OCI-LY7 (cell line): ENCODE results near the gene ZNF205. TPM values are rescaled to one million over a fixed set of nuclear protein-coding genes. Genes with fewer than 3 reads are reported as not detected.

Experiments used
- BruUV-seq: library from RNA; stranded (reverse); fragments of 400-500 nt; replicated peaks from 2 replicates; lab custom pipeline; 2021; lab: Mats Ljungman, UMichigan
- CTCF ChIA-PET: fragments of 300-600 bp; sonication (Branson Sonifier 250); formaldehyde crosslinking; loops from one replicate; lab custom pipeline; 2022; ENCODE audit warnings: antibody characterized with exemption; ENCODE audit not compliant: unreplicated experiment; lab: Charles Lee
- POLR2A ChIA-PET: fragments of 300-600 bp; sonication (Branson Sonifier 250); formaldehyde crosslinking; loops from one replicate; lab custom pipeline; 2022; ENCODE audit warnings: antibody characterized with exemption; lab: Charles Lee
- DNase-seq: peaks from one replicate; pipeline ENCODE4 v3.0.0-alpha.2; 2015; ENCODE audit warnings: low spot score
- H2AFZ ChIP-seq: fragments of 200-600 bp; sonication (generic), shearing (Covaris generic); 2 replicates; pipeline ENCODE4 v1.6.1; 2014; ENCODE audit warnings: mild to moderate bottlenecking, antibody characterized with exemption, low read length, moderate library complexity
- H3K27ac ChIP-seq: fragments of 200-600 bp; sonication (generic); 2 replicates; pipeline ENCODE4 v1.5.1; 2014; ENCODE audit warnings: mixed run types, low read depth, mild to moderate bottlenecking, moderate library complexity, low read length, inconsistent platforms; ENCODE audit not compliant: poor library complexity, severe bottlenecking
- H3K36me3 ChIP-seq: fragments of 200-600 bp; sonication (generic); 2 replicates; pipeline ENCODE4 v1.6.1; 2014; ENCODE audit warnings: mild to moderate bottlenecking, antibody characterized with exemption, low read length, moderate library complexity, mixed read lengths; ENCODE audit not compliant: insufficient read depth
- H3K4me1 ChIP-seq: fragments of 200-600 bp; sonication (generic); 2 replicates; pipeline ENCODE4 v1.5.1; 2014; ENCODE audit warnings: mild to moderate bottlenecking, low read length; ENCODE audit not compliant: insufficient read depth, poor library complexity, severe bottlenecking
- H3K4me2 ChIP-seq: fragments of 200-600 bp; sonication (generic); 2 replicates; pipeline ENCODE4 v1.6.1; 2014; ENCODE audit warnings: mild to moderate bottlenecking, low read length
- H3K4me3 ChIP-seq: fragments of 200-600 bp; sonication (generic); 2 replicates; pipeline ENCODE4 v1.5.1; 2014; ENCODE audit warnings: mild to moderate bottlenecking, low read depth, low read length; ENCODE audit not compliant: poor library complexity, severe bottlenecking
- H3K79me2 ChIP-seq: fragments of 200-600 bp; sonication (generic); 2 replicates; pipeline ENCODE4 v1.6.1; 2016; ENCODE audit warnings: low read depth, mild to moderate bottlenecking, low read length, moderate library complexity, mixed read lengths; ENCODE audit not compliant: insufficient read depth
- H3K9me2 ChIP-seq: fragments of 200-600 bp; sonication (generic); 2 replicates; pipeline ENCODE4 v1.6.1; 2016; ENCODE audit warnings: mild to moderate bottlenecking, low read length, mixed read lengths; ENCODE audit not compliant: insufficient read depth
- H3K9me3 ChIP-seq: fragments of 200-600 bp; sonication (generic); 2 replicates; pipeline ENCODE4 v1.6.1; 2014; ENCODE audit warnings: mild to moderate bottlenecking, mixed run types, low read length, mixed read lengths
- H4K20me1 ChIP-seq: fragments of 200-600 bp; sonication (generic); 2 replicates; pipeline ENCODE4 v1.6.1; 2014; ENCODE audit warnings: mild to moderate bottlenecking, antibody characterized with exemption, low read length, moderate library complexity, mixed read lengths; ENCODE audit not compliant: insufficient read depth
- EZH2phosphoT487 ChIP-seq: fragments of 200-600 bp; sonication (generic); IDR thresholded peaks from 2 replicates; pipeline ENCODE4 v1.6.1; 2018; ENCODE audit warnings: low read depth, borderline replicate concordance, mild to moderate bottlenecking, mixed run types, antibody characterized with exemption, low read length, moderate library complexity, mixed read lengths
- intact Hi-C: fragments of 100-400 bp; cut with micrococcal nuclease; formaldehyde crosslinking; loops from one replicate; pipeline ENCODE4 v1.10.0; 2022; ENCODE audit not compliant: unreplicated experiment
- total RNA-seq, 2 experiments: library from RNA; depleted of rRNA in 1 of 2; stranded (reverse); fragments of >200 nt in 1 of 2; shearing (Covaris generic) in 1 of 2; gene quantifications; 2 replicates each; pipeline ENCODE4 v1.2.3, GENCODE V29; 2014 to 2022
- TF ChIP-seq, protein P1 (sequence below): fragments of 200-600 bp; sonication (generic); conservative IDR thresholded peaks from 2 replicates; pipeline ENCODE4 v1.5.1; 2014; ENCODE audit warnings: mild to moderate bottlenecking, antibody characterized with exemption, low read length, moderate library complexity, mixed read lengths

Gene ZNF205
- total RNA-seq, 2 experiments from 2014 or later = 0.30 to 1.2 TPM

DNA sequence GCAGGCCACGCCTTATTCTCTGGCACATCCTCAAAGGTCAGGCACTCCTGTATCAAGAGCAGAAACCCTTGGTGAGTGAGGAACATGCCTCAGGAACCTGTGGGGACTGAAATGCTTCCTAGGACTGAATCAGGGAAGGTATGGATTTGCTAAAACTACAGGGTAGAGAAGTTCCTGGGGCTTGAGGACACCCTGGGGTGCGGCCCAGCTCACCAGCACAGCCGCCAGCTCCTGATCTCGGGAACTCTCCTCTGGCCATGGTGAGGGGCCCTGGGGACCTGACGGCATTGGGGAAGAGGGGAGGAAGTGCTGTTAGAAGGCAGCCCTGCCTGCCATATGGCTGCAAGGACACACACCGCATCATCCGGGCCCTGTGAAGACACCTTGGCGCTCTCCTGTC lies 20.8 kb upstream of the ZNF205 start:
- CTCF ChIA-PET = no interaction called here
- H3K27ac ChIP-seq = no peak overlapping the region
- no peaks in the 10 kb centered on the region for H3K9me2 ChIP-seq
- no TSS peak for BruUV-seq
- intact Hi-C loops = no loop called here
- H3K79me2 ChIP-seq = no peaks in the 10 kb centered on the region
- H2AFZ ChIP-seq = no peak overlapping the region
- no peak overlapping the region for H3K4me3 ChIP-seq
- no peaks in the 10 kb centered on the region for H3K9me3 ChIP-seq
- peaks cover 26% of the 10 kb centered on the region for H3K4me1 ChIP-seq
- H3K4me2 ChIP-seq = no peak overlapping the region
- H4K20me1 ChIP-seq = no peaks in the 10 kb centered on the region
- TF ChIP-seq, protein P1, sequence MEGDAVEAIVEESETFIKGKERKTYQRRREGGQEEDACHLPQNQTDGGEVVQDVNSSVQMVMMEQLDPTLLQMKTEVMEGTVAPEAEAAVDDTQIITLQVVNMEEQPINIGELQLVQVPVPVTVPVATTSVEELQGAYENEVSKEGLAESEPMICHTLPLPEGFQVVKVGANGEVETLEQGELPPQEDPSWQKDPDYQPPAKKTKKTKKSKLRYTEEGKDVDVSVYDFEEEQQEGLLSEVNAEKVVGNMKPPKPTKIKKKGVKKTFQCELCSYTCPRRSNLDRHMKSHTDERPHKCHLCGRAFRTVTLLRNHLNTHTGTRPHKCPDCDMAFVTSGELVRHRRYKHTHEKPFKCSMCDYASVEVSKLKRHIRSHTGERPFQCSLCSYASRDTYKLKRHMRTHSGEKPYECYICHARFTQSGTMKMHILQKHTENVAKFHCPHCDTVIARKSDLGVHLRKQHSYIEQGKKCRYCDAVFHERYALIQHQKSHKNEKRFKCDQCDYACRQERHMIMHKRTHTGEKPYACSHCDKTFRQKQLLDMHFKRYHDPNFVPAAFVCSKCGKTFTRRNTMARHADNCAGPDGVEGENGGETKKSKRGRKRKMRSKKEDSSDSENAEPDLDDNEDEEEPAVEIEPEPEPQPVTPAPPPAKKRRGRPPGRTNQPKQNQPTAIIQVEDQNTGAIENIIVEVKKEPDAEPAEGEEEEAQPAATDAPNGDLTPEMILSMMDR = no peak
- TF ChIP-seq EZH2phosphoT487 = no peak
- no peaks in the 10 kb centered on the region for H3K36me3 ChIP-seq
- POLR2A ChIA-PET = no interaction called here
- no peak for DNase-seq

DNA sequence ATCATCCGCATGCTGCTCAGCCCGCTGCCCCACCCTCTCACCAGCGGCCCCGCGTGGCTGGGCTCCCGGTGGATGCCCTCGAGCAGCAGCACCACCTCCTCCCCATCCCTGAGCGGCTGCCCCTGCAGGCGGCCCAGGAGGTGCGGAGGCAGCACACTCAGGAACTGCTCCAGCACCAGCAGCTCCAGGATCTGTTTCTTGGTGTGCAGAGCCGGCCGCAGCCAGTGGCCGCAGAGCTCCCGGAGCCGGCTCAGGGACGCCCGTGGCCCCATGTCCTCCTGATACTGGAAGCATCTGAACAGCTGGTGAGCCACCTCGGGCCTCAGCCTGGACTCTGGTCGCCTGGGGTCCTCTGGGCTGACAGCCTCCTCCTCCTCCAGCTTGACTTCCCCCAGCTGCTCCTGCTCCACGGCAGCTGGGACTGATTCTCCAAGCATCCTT lies 19.9 kb upstream of the ZNF205 start:
- ChIA-PET POLR2A (no interaction called here), CTCF (no interaction called here)
- Histone ChIP-seq H3K9me3 (no peaks in the 10 kb centered on the region), H3K79me2 (no peaks in the 10 kb centered on the region), H3K9me2 (no peaks in the 10 kb centered on the region), H3K27ac (no peak overlapping the region), H3K4me3 (no peak overlapping the region), H3K4me2 (peak overlapping the region; percentile 48), H4K20me1 (no peaks in the 10 kb centered on the region), H2AFZ (peak overlapping the region; percentile 74; the same call in 1 of the 2 replicates), H3K36me3 (no peaks in the 10 kb centered on the region), H3K4me1 (peaks cover 26% of the 10 kb centered on the region)
- no peak for DNase-seq
- intact Hi-C loops = no loop called here
- TF ChIP-seq, protein P1 = no peak
- no peak for TF ChIP-seq EZH2phosphoT487
- BruUV-seq = no TSS peak

DNA sequence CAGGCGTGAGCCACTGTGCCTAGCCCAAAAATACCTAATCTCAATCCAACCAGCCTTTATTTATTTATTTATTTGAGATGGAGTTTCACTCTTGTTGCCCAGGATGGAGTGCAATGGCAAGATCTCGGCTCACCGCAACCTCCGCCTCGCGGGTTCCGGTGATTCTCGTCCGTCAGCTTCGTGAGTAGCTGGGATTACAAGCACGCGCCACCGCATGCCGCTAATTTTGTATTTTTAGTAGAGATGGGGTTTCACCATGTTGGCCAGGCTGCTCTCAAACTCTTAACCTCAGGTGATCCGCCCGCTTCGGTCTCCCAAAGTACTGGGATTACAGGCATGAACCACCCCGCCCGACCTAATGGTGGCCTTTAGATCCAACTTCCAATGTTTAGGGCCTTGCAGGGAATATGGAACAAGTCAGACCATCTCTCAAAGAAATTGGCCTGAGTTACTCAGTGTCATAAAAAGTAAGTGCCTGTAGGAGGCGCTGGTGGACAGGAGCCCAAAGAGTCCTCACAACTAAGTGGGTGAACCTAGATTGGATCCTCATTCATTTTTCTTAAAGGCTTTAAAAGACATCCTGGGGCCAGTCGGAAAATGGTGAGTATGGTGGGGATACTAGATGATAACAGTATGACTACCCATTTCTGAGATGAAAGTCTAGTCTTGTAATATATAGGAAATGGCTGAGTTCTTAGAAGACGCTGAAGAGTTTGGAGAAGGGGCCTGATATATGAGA lies 17.9 kb upstream of the ZNF205 start:
- CTCF ChIA-PET = no interaction called here
- Histone ChIP-seq H3K4me2 (no peak overlapping the region), H3K9me2 (no peaks in the 10 kb centered on the region), H4K20me1 (no peaks in the 10 kb centered on the region), H3K4me1 (peaks cover 26% of the 10 kb centered on the region), H2AFZ (no peak overlapping the region), H3K4me3 (no peak overlapping the region), H3K79me2 (no peaks in the 10 kb centered on the region), H3K36me3 (no peaks in the 10 kb centered on the region), H3K27ac (no peak overlapping the region), H3K9me3 (no peaks in the 10 kb centered on the region)
- intact Hi-C loops = loop anchor here (1.0 kb wide), 1 partner anchor 35 kb away; no protein-coding TSS in a partner anchor
- TF ChIP-seq, protein P1 = peak; percentile 89
- TF ChIP-seq EZH2phosphoT487 = no peak
- peak; percentile 62 for DNase-seq
- BruUV-seq = no TSS peak
- POLR2A ChIA-PET = interaction anchor here (1.1 kb wide), 1 partner anchor 40 kb away, joined by 3 read pairs; the partner anchor contains the start of gene ZNF213
